LoVo (cell line): ENCODE measurements around the gene AP4E1.
"Not testable (repeated sequence)": the region's sequence is repeated elsewhere in the genome, so short reads cannot be mapped to it uniquely, and the experiment has no call there.

Experiments
- DNase-seq: peaks from one replicate; pipeline ENCODE4 v3.0.0-alpha.2; 2016; ENCODE audit warnings: low spot score

AP4E1 gene

DNA sequence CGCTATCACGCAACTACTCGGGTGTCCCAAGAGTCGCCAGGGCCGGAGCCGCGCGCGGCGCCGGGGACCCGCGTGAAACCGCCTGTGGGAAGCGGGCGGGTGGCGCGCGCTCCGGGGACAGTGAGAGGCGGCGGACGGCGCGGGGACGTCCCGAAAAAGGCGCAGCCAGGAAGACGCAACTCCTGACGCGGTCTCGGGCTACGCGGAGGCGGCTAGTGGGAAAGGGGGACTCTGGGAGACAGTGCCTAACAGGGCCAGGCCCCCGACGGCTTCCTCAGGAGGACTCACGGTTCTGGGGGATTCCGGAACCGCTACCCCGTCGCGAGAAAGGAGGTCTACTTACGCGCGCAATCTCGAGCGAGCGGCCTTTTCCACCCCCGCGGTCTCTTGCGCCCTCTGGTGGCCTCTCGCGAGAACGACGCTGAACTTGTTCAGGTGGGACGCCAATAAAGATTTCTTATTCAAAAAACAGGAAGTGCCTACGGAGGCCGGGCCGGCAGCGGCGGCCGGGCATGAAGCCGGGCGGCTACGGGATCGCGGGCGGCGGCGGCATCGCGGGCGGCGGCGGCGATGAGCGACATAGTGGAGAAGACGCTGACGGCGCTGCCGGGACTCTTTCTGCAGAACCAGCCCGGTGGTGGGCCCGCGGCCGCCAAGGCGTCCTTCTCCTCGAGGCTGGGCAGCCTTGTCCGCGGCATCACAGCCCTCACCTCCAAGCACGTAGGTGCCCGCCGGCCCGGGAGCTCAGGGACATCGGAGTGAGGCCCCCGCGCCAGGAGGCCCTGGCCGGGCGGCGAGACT lies at the start of gene AP4E1:
Gene AP4E1, plus strand, starts transcription at position 475 of the 801 bp plus-strand sequence. Its CDS starts 96 bp downstream, at position 571.
- peak; percentile 95 for DNase-seq

DNA sequence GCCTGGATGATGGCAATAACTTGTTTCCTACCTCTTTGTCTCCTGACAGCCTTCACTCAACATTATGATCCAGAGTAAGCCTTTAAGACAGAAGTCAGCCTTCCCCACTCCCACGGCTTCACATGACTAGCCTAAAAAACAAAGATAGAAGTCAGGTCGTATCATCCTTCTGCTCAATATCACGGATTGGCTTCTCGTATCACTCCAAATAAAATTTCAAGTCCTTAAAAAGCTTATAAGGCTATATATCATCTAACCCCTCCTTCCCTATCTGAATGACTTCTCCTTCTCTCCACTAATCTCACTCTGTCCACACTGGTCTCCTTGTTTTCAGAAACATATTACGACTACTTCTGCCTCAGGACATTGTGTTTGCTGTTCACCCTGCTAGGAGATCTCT lies 47.7 kb upstream of the AP4E1 start:
- no peak for DNase-seq

DNA sequence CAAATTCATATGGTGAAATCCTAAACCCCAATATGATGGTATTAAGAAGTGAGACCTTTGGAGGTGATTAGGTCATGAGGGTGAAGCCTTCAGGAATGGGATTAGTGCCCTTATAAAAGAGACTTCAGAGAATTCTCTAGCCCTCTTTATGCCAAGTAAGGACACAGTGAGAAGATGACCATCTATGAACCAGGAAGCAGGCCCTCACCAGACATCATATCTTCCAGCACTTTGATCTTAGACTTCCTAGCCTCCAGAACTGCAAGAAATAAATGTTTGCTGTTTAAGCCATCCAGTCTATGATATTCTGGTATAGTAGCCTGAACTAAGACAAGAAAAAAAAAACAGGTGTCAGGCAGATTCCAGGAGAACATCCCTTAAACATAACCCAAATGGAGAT lies 45.9 kb upstream of the AP4E1 start:
- DNase-seq: no peak

DNA sequence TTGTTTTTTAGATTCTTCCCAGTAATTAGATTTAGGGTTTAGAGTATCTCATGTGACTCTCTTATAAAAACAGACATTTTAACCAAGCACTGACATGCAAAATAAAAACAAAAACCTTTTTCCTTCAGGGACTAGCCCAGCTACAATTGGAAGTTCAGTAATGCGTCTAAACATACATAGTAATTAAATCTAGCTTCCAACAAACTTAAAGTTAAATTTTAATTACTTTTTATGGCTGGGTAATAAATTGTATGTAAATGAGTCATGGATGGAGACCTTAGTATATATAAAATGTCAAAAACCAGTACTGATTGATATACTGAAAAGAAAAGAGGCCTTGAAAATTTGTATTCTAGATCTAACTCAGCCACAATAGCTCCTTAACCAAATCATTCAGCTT lies 43.6 kb upstream of the AP4E1 start:
- DNase-seq: peak; percentile 67

DNA sequence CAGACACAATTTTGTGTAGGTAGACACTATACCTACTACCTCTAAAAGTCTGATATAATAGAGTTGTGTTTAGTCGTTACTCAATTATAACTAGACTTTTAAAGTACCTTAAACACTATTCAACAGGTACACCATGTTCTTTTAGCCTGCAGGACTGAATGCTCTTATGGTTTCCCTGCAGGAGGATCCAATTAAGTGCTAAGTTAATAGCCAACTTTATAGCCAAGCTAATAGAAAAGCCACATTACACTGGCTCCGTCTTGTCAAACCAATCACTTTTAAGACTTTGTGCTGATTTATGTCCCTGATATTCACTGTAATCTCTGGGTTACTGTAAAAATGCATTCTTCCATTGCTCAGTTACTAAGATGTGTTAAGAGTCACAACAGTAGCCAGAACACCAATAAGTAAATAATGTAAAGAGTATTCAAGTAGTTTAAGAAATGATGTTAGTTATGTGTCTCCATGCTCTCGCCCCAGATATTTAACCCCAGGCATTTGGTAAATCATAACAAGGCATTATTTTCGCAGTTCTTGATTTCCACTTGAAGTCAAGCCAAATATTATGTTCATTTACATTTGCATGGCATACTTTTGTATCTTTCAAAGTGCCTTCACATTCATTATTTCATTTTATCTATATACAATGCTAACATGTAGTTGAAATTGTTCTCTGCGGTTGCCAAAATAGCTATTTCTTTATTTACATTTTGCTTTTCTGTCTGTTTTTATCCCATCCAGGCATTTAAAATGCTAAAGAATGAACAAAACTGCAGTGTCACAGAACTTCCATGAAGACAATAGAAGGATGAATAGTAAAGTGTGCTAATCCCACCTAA lies 42.7 kb upstream of the AP4E1 start:
- no peak for DNase-seq

DNA sequence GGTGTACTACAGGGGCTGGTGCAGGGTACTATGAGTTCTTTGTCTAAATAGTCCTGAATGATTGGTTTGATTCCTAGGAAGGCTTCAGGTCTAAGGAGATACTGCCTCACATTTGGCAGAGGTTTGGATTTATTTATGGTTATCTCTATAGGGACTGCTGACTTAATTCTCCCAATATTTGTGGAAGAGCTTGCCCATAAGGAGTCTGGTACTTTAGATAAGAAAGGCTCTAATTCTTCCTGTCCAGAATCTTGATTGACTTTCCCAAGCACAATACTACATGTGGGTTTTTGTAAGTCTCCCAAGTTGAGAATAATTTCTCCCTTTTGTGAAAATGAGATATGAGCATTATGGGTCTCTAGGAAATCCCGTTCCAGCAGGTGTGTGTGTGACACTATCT lies 36.7 kb upstream of the AP4E1 start:
- no peak for DNase-seq

DNA sequence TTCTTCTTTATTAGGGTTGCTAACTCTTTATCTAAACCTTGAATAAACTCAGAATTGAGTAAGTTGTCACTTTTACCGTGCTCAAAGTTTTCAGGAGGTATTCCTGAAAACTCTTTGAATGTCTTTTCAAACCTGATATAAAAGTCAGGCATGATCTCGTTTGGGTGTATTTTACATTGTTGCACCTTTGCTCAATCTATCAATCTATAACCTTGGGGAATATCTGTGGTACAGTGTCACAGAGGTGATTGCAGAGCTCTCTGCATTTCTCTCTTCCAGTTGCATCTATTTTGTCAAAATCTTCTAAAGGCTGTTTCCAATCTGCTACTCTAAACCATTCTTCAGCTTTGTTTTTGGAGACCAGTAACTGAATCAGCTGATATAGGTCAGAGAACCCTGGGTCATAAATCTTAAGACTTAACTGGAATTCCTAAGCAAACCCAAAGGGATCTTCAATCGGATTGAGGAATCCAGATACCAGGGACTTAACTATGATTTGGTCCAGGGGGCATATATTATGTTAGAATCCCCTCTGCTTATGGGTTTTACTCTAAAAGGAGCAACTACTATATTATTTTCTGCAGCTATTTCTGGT lies 35.6 kb upstream of the AP4E1 start:
- no peak for DNase-seq

DNA sequence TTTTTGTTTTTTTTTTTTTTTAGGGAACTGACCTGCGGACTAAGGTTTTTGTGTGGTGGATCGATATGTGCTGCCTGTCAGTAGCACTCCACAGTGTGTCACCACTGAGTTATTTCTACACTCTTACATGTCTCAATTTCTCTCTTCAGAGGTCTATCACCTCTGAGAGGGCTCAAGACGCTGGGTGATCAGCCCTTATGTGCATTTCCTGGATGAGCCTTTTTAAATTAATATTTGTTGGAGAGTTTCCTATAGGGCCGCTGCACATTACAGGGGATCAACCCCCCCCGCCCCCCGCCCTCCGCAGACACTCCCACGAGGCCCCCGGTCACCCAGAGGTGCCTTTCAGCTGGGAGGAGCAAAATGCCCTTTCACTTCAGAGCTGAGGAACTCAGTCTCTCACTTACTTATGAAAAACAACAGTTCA lies 34.5 kb upstream of the AP4E1 start:
- no peak for DNase-seq

DNA sequence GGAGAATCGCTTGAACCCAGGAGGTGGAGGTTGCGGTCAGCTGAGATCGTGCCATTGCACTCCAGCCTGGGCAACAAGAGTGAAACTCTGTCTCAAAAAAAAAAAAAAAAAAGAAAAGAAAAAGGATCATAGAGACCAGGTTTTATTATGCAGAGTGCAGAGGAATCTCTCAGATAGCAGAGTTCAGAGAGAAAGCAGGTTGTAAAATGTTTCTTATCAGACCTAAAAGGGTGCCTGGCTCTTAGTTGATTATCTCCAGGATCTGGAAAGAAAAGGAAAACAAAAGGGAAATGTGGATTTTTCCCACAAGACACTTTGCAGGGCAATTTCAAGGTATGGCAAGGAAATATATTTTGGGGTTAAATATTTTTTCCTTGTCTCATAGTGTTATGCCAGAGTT lies 33.2 kb upstream of the AP4E1 start:
- not testable (repeated sequence) for DNase-seq

DNA sequence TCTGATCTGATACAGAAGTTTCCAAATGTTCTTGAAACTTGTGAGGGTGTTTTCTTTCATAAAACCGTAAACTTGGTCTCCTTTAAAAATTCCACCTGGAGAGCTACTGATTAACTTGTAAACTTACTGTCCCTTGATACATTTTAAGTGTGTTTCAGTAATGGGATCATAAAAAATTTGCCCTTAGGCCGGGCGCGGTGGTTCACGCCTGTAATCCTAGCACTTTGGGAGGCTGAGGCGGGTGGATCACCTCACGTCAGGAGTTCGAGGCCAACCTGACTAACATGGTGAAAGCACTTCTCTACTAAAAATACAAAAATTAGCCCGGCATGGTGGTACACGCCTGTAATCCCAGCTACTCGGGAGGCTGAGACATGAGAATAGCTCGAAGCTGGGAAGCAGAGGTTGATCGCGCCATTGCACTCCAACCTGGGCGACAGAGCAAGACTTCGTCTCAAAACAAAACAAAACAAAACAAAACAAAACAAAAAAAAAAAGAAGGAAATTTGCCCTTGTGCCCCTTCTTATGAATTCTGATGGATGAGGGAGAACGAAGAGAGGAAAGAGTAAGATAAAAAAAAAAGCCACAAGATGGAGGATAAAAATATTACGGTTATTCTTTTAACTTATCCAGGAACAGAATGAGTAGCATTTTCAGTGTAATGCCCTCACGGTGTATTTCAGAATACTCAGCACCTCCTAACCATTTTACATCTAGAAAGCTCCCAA lies 32.1 kb upstream of the AP4E1 start:
- peak; percentile 50 for DNase-seq

DNA sequence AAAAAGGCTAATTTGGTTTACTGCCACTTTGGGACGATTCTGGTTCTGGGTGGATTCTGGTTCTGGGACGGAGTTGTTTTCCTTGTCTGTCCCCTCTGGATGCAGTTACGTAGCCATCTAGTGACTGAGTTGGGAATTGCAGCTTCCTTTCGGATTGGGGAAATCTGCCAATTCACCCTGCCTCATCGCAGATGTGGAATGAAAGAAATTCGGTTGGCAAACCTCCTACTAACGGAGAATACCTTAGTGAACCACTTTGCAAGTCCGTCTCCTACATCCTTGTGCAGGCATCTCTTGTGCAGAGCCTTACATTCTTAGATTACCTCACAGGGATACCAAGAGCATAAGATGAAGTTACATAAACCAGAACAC lies 31.5 kb upstream of the AP4E1 start:
- peak; percentile 82 for DNase-seq

DNA sequence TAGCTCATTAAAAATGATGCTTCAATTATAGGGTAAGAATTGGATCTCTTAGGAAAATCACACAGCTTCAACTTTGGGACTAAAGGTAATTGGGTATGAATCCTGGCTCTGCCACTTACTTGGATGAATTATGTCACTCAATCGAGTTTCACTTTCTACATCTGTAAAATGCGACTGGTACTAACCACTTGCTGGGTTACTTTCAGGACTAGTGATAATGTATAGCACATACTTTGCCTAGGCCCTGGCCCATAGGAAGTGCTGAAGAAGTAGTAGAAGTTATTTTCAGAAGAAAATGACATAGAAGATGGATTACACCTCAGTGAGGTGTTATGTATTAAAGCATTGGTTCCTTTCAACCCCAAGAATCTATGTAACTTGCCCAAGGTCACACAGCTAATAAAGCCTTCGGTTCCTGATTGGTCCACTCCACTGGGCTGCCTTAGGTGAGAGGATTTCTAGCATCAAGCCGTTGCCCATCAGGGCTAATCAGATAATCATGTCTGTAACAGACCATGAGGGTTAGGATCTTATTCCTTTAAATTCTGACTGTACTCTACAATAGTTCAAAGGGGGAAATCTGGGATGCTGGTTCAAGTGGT lies 29.4 kb upstream of the AP4E1 start:
- DNase-seq: no peak

DNA sequence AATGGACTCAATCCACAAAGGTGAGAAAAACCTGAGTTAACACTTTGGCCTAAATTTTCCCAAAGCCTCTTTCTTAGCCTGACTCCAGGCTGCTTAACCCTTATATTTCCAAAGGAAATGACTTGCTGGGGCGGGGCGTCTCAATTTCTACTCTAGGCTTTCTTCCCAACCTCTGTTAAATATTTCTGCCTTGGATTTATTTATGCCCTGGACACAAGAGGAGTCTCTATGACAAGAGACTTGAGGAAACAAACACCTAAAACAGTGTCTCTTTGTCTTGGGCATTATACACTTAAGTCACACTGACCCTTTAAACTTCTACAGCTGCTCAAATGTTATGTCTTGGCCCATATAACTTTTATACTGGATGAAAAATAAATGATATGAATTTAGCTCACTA lies 28.3 kb upstream of the AP4E1 start:
- DNase-seq: no peak

DNA sequence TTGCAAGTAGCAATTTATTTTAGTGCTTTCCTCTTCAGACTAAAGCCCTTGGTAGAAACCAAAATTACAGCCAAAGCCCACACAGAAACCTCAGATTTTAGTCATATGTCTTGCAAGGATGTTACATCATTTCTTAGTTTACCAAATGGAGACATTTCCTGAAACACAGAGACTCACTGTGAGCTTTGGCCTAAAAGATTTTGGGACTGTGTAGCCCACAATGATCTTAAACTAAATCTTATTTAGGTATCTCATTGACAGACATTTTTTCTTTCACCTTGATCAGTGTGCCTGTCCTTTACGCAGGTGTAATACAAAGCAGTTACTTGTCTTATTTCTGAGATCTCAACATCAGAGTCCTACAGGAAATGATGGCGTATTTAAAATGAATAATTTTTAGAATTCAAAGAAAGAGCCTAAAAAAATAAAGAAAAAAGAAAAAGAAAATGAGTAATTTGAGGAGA lies 27.8 kb upstream of the AP4E1 start:
- peak; percentile 76 for DNase-seq

DNA sequence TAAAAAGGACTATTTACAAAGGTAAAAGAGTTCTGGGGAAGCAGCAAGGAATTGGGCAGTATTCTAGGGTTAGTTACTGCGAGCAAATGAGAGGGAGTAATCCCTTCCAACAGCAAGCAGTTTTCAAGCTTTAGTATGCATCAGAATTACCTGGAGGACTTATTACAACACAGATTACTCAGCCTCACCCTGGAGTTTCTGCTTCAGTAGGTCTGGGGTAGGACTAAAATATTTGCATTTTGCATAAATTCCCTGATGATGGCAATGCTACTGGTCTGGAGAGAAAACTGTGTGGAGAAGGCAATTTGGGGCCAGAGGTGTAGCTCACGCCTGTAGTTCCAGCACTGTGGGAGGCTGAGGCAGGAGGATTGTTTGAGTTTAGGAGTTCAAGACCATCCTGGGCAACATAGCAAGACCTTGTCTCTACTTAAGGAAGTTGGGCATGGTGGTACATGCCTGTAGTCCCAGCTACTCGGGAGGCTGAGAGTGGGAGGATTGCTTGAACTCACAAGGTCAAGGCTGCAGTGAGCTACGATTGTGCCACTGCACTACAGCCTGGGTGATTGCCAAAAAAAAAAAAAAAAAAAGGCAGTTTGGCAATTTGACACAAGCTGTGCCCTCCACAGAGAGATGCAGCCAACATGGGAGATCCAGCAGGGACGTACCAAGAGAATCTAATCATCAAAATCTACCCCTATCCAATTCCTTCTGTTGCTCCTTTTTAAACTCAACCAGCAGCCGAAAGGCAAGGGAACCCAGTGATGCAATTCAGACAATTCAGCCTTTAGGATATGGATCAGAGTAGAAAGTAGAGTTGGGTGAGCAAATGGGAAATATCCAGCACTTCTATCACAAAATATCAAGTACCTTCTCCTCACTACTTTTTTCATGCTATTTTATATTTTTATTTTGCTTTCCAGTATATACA lies 27.1 kb upstream of the AP4E1 start:
- no peak for DNase-seq

DNA sequence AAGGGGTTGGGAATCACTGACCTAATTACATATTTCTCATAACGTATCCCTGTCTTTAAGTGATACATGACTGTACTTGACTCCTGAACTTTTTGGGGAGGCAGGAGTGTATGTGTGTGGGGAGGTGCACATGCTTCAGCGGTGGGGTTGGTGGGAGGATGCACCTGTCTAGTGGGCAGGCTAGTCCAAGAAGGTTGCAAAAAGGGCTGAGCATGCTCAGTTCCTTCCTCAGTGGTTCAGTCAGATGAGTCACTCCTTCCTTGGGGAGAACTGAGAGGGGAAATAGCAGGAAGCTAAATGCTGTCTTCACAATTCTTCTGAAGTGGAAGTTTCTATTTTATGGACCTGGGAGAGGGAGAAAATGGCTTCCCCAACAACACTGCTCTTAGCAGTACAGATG lies 24.6 kb upstream of the AP4E1 start:
- DNase-seq: peak; percentile 58

DNA sequence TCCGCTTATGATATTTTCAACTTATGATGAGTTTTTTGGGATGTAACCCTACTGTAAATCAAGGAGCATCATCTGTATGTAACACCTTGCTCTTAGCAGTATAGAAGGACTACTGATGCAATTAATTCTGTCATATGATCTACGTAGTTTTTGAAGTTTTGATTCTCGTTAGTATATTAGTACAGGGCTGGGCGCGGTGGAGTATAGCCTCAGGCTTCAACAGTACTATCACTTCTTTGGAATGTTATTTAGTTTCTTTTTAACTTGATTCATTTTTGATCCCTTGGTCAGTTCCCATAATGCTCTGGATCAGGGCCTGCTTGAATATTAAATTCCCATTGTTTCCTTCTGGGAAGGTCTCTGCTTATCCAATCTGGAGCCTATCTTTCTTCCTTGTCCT lies 23.9 kb upstream of the AP4E1 start:
- DNase-seq: peak; percentile 74

DNA sequence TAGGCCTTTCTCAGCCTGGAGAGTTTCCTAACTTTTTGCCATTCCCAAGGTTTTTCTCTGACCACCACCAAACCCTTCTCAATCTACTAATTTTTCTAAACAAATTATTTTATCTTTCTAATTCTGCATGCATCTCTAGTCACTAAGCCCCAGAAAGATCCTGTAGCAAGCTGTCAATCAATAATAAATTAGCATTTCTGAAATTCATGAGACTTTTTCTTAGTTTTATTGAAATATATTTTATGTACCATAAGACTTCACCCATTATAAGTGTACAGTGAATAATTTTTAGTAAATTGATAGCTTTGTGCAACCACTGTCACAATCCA lies 22.4 kb upstream of the AP4E1 start:
- DNase-seq: no peak

DNA sequence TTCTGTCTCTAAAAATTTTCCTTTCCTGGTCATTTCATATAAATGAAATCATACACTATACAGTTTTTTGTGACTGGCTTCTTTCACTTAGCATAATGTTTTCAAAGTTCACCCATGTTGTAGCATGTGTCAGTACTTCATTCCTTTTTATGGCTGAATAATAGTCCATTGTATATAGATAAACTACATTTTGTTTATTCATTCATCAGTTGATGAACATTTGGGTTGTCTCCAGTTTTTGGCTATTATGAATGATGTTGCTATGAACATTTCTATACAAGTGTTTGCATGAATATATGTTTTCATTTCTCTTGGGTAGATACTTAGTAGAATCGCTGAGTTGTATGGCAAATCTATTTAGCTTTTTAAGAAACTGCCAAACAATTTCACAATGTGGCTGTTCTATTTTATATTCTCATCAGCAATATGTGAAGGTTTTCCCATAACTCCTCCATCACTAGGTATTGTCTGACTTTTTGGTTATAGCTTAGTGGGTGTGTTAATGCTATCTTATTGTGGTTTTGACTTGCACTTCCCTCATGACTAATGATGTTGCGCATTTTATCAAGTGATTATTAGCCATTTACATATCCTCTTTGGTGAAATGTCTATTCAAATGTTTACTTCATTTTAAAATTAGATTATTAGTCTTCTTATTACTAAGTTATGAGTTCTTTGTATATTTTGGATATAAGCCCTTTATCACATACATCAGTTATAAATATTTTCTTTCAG lies 21.7 kb upstream of the AP4E1 start:
- no peak for DNase-seq

DNA sequence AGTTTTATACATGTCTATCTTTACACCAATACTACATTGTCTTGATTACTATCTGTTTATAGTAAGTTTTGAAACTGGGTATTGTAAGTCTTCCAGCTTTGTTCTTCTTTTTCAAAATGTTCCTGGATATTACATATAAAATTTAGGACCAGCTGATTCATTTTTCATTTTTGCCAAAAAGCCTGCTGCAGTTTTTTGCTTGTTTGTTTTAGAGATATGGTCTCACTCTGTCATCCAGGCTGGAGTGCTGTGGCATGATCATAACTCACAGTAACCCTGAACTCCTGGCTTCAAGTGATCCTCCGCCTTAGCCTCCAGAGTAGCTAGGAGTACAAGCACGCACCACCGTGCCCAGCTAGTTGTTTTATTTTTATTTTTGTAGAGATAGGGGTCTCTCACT lies 20.4 kb upstream of the AP4E1 start:
- DNase-seq: no peak
